Fibroblast of lung (primary cell): ENCODE measurements around the gene NMU.
"Not testable (repeated sequence)": the region's sequence is repeated elsewhere in the genome, so short reads cannot be mapped to it uniquely, and the experiment has no call there.

Experiments
- CTCF ChIP-seq, 2 donors: IDR thresholded peaks in 1 of 2; conservative IDR thresholded peaks in 1 of 2; 1 replicate in 1 of 2; 2 replicates in 1 of 2; pipeline ENCODE4 v1.5.1; 2011 to 2012; ENCODE audit warnings: low read length in 2 of 2, control low read depth in 1 of 2, inconsistent platforms in 1 of 2, low read depth in 1 of 2, mild to moderate bottlenecking in 1 of 2
- EZH2 ChIP-seq: IDR thresholded peaks from 2 replicates; pipeline ENCODE4 v1.5.1; 2012; ENCODE audit warnings: low read length, control low read depth, mild to moderate bottlenecking; ENCODE audit errors: missing control alignments

GRCh38 chr4:55582773-55583172 is 53.3 kb downstream of the NMU start:
- TF ChIP-seq CTCF (conservative IDR thresholded peaks at IDR 0.05 in 1 of 2, IDR thresholded peaks at IDR 0.05 in 1 of 2; ENCODE audit: low read depth in 1 of 2, low read length in 2 of 2); EZH2: not testable (repeated sequence)
